ENCODE data around the gene RPS16.

The RPS16 gene

GRCh38 chr19:39385629-39386411 is 49.9 kb downstream of the RPS16 start:
- no peak for DNase-seq

GRCh38 chr19:39384839-39385568 is 50.7 kb downstream of the RPS16 start:
- DNase-seq, result no peak

Data from inflammatory macrophage treated with lipopolysaccharide for 1 hour (primary cell).